Measurements from ENCODE around the gene MSANTD1. TPM values are rescaled to one million over a fixed set of nuclear protein-coding genes. Genes with fewer than 3 reads are reported as not detected.

The MSANTD1 gene
- polyA plus RNA-seq, 1 donor from 2014 or later, result 12.7 TPM

- no peaks in the 10 kb centered on the region for H4K20me1 ChIP-seq (ENCODE audit: insufficient read depth)
Measured at GRCh38 chr4:3280466-3280865, 31.5 kb downstream of the MSANTD1 start.

GRCh38 chr4:3283483-3283882, 34.5 kb downstream of the MSANTD1 start:
- H3K27me3 ChIP-seq (ENCODE audit: insufficient read depth, low read depth, low read length), result no peaks in the 10 kb centered on the region
- no peaks in the 10 kb centered on the region for H3K36me3 ChIP-seq (ENCODE audit: insufficient read depth, low read length)
- no peak for TF ChIP-seq REST (IDR thresholded peaks at IDR 0.05; ENCODE audit: borderline replicate concordance)
- TF ChIP-seq TAF1 (IDR thresholded peaks at IDR 0.05; ENCODE audit: low read depth), result no peak
- no peak for TF ChIP-seq EP300 (conservative IDR thresholded peaks at IDR 0.05; ENCODE audit: poor library complexity, severe bottlenecking)
- H3K9ac ChIP-seq (ENCODE audit: low read length), result no peak overlapping the region
- peaks cover 4% of the 10 kb centered on the region for H3K9me3 ChIP-seq (ENCODE audit: low read length)
- H4K20me1 ChIP-seq (ENCODE audit: insufficient read depth), result no peaks in the 10 kb centered on the region
- no peaks in the 10 kb centered on the region for H3K79me2 ChIP-seq (replicated peaks; ENCODE audit: insufficient read depth, low read length)
- H3K4me2 ChIP-seq (ENCODE audit: low read length), result no peak overlapping the region
- H3K4me3 ChIP-seq (ENCODE audit: low read length), result no peak overlapping the region
- H3K9me2 ChIP-seq (ENCODE audit: insufficient read depth, low read length), result no peaks in the 10 kb centered on the region
- H3F3A ChIP-seq (ENCODE audit: insufficient read depth, low read length, poor library complexity, severe bottlenecking), result no peaks in the 10 kb centered on the region
- H2AFZ ChIP-seq (ENCODE audit: low read depth, low read length), result no peak overlapping the region
- H3K27ac ChIP-seq (ENCODE audit: low read length), result no peak overlapping the region

More at GRCh38 chr4:3280466-3280865, 31.5 kb downstream of the MSANTD1 start:
- no peak overlapping the region for H3K4me2 ChIP-seq (ENCODE audit: low read length)
- no peak overlapping the region for H3K27ac ChIP-seq (ENCODE audit: low read length)
- H3K4me3 ChIP-seq (ENCODE audit: low read length), result no peak overlapping the region
- H3K9me3 ChIP-seq (ENCODE audit: low read length), result peaks cover 4% of the 10 kb centered on the region
- no peaks in the 10 kb centered on the region for H3F3A ChIP-seq (ENCODE audit: insufficient read depth, low read length, poor library complexity, severe bottlenecking)
- H2AFZ ChIP-seq (ENCODE audit: low read depth, low read length), result no peak overlapping the region
- no peaks in the 10 kb centered on the region for H3K36me3 ChIP-seq (ENCODE audit: insufficient read depth, low read length)
- H3K27me3 ChIP-seq (ENCODE audit: insufficient read depth, low read depth, low read length), result no peaks in the 10 kb centered on the region
- H3K9me2 ChIP-seq (ENCODE audit: insufficient read depth, low read length), result no peaks in the 10 kb centered on the region
- H3K79me2 ChIP-seq (replicated peaks; ENCODE audit: insufficient read depth, low read length), result no peaks in the 10 kb centered on the region
- H3K9ac ChIP-seq (ENCODE audit: low read length), result no peak overlapping the region
- TF ChIP-seq TAF1 (IDR thresholded peaks at IDR 0.05; ENCODE audit: low read depth) (no peak), SMC3 (conservative IDR thresholded peaks at IDR 0.05; ENCODE audit: poor library complexity) (no peak), REST (IDR thresholded peaks at IDR 0.05; ENCODE audit: borderline replicate concordance) (no peak), MXI1 (conservative IDR thresholded peaks at IDR 0.05; ENCODE audit: poor library complexity, severe bottlenecking) (no peak), EP300 (conservative IDR thresholded peaks at IDR 0.05; ENCODE audit: poor library complexity, severe bottlenecking) (no peak)

GRCh38 chr4:3283916-3284315, 35.0 kb downstream of the MSANTD1 start:
- no peak overlapping the region for H3K4me2 ChIP-seq (ENCODE audit: low read length)
- TF ChIP-seq POLR2AphosphoS5 (IDR thresholded peaks at IDR 0.05) (no peak), EP300 (conservative IDR thresholded peaks at IDR 0.05; ENCODE audit: poor library complexity, severe bottlenecking) (no peak), CTCF (IDR thresholded peaks at IDR 0.05; ENCODE audit: poor library complexity, severe bottlenecking) (no peak), TAF1 (IDR thresholded peaks at IDR 0.05; ENCODE audit: low read depth) (no peak), RAD21 (conservative IDR thresholded peaks at IDR 0.05) (no peak), MXI1 (conservative IDR thresholded peaks at IDR 0.05; ENCODE audit: poor library complexity, severe bottlenecking) (no peak), SMC3 (conservative IDR thresholded peaks at IDR 0.05; ENCODE audit: poor library complexity) (no peak), REST (IDR thresholded peaks at IDR 0.05; ENCODE audit: borderline replicate concordance) (no peak), EZH2 (IDR thresholded peaks at IDR 0.05; ENCODE audit: borderline replicate concordance, insufficient read depth, low read length, poor library complexity, severe bottlenecking) (no peak)
- H3K9me2 ChIP-seq (ENCODE audit: insufficient read depth, low read length), result no peaks in the 10 kb centered on the region
- H3K4me3 ChIP-seq (ENCODE audit: low read length), result no peak overlapping the region
- no peaks in the 10 kb centered on the region for H4K20me1 ChIP-seq (ENCODE audit: insufficient read depth)
- H3K79me2 ChIP-seq (replicated peaks; ENCODE audit: insufficient read depth, low read length), result no peaks in the 10 kb centered on the region
- no peak overlapping the region for H3K9ac ChIP-seq (ENCODE audit: low read length)
- no peak overlapping the region for H3K27ac ChIP-seq (ENCODE audit: low read length)
- peaks cover 4% of the 10 kb centered on the region for H3K9me3 ChIP-seq (ENCODE audit: low read length)
- no peak overlapping the region for H2AFZ ChIP-seq (ENCODE audit: low read depth, low read length)
- no peaks in the 10 kb centered on the region for H3K36me3 ChIP-seq (ENCODE audit: insufficient read depth, low read length)
- H3F3A ChIP-seq (ENCODE audit: insufficient read depth, low read length, poor library complexity, severe bottlenecking), result no peaks in the 10 kb centered on the region
- no peaks in the 10 kb centered on the region for H3K27me3 ChIP-seq (ENCODE audit: insufficient read depth, low read depth, low read length)

Measured in neural cell (in vitro differentiated cells).